ENCODE measurements around the gene RAMP3.

The RAMP3 gene

DNA sequence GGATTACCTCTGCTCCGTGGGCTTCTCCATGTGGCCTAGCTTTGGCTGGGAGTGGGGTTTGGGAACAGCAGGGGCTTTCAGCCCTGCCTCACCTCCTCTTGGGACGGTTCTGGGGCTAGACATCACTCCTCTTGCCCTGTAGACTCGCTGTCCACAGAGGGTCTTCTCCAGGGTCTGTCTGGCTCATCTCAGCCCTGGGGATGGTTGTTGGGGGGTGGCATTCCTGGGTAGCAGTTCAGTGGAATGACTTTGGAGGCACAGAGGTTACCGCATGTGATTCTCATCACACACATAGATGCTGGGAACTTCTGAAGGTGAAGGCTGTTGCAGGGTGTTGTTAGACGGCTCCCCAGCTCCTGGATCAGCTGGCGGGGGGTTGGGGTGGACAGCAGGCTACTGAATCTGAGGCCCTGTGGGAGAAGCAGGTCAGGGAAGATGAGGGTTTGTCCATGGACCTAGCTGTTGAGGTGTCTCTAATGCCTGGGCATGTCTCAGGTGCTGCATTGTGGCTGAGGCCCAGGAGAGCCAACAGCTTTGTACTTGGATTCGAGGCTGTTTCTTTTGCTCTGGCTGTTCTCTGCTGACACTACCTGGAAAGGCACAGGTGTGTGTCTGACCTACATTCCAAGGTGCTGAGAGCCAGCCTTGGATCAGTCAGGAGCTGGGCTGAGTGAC, 23.8 kb downstream of the RAMP3 start:
- no peak for DNase-seq

DNA sequence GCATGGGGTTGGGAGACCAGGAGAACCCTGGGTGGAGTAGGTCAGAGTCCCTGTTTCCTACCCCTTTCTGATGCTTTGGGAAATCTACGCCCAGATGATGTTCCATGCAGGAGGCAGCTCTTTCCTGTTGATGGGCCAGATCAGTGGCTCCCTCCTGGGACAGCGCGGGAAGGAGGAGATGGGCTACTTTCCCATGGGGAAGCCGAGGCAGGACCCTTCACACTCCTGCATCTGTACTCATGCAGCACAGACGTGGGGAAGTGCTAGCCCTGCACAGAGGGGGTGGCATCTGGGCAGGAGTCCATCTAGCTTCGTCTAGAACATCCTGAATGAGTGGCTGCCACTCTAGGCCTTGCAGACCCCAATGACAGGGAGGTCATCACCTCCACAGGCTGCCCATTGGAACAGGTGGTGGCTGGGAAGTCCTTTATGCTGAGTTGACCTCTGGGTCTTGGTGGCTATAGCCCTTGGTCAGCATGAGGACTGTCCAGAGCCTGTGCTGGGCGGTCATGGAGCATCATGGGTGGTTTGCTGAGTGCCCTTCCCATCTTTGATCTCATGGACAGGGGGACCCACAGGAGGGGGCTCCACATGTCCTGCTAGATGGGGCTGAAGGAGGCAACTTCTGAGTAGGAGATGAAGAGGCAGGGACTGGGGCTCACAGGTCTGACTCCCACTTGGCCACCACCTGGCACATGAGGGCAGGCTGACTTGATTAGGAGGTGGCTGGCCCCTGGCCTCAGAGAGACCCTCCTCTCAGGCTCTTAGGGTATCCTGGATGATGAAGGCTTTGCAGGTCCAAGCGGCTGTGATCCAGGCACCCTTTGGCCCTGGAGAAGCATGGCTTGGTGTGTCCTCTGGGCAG, 24.6 kb downstream of the RAMP3 start:
- DNase-seq: no peak

DNA sequence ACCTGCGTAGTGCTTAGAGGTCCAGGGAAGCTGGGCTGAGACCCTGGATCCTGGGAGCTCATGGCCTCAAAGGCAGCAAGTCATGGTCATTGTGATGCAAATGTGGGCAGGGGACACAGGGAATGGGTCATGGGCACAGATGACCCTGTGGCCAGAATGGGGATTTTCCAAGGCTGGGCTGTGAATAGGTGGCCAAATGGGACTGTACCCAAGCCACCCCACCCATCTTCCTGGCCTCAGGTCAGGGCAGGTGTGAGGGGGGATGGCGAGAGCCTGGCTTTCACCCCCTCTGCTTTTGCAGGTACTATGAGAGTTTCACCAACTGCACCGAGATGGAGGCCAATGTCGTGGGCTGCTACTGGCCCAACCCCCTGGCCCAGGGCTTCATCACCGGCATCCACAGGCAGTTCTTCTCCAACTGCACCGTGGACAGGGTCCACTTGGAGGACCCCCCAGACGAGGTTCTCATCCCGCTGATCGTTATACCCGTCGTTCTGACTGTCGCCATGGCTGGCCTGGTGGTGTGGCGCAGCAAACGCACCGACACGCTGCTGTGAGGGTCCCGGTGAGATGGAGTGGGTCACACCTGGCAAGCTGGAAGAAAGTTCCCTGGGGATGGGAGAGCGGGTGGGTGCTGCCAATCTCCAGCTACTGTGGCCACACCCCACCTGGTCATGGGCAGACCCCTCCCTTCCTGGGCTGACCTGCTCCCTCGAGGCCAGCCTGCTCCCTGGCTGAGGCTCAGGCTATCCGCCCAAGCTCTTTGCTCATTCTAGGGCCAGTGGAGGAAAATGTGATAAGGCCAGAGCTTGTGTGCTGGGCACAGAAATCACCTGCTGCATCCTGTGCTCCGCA, 25.5 kb downstream of the RAMP3 start:
- DNase-seq: no peak

DNA sequence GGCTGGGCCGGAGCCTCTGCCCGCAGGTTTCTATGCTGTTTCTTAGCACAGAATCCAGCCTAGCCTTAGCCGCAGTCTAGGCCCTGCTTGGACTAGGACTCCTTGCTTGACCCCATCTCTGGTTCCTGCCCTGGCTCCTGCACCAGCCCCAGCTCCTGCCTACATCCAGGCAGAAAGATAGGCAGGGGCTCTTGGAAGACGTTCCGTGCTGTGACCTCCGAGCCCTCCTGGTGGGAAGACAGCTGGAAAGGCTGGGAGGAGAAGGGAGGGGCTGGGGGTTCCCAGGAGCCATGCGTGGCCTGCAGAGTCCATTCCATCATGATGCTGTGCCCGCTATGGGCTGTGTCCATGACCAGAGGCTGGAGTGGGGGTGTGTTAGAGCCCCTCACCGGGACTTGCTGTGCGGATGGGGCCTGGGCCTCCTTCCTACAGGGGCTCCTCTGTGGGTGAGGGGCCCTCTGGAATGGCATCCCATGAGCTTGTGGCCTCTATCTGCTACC, 26.2 kb downstream of the RAMP3 start:
- no peak for DNase-seq

GRCh38 chr7:45184326-45185027, 26.9 kb downstream of the RAMP3 start:
- no peak for DNase-seq

DNA sequence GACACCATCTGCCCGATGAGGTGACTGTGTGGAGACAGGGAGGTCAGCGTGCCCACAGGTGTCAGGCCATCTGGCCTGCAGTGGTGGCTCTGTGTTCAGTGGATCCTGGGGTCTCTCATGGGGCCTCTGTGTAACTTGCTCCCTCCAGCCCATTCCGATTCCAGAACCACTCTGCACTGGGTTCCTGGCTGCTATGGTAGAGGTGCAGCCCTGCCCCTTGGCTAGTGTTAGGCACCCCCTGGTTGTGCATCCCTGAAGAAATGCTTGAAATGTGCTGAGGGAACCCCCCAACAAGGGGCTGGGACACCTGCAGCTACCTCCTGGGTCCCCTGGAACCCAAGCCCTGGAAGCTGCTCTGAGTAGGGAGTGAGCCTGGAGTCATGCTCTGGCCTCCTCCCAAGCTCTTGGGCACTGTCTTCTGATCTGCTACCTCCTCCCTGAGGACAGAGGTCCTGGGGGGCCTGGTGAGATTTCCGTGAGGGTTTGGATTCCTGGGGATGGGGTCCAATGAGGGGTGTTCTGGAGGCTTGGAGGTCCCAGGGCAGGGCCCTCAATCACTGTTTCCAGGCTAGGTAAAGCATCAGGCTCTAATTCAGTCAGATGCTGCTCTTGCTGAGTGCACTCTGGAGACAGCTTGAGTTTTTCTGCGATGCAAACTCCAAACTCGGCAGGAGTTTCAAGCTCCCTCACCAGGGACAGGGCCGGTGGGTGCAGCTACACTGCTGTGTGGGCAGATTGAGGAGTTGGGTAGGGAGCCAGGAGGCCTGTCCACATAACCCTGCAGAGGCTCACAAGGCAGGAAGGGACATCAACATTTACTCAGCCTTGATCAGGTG, 27.7 kb downstream of the RAMP3 start:
- DNase-seq: no peak

GRCh38 chr7:45185864-45186250, 28.3 kb downstream of the RAMP3 start:
- no peak for DNase-seq

- DNase-seq: no peak
Observed at GRCh38 chr7:45186261-45186813, 28.7 kb downstream of the RAMP3 start.

DNA sequence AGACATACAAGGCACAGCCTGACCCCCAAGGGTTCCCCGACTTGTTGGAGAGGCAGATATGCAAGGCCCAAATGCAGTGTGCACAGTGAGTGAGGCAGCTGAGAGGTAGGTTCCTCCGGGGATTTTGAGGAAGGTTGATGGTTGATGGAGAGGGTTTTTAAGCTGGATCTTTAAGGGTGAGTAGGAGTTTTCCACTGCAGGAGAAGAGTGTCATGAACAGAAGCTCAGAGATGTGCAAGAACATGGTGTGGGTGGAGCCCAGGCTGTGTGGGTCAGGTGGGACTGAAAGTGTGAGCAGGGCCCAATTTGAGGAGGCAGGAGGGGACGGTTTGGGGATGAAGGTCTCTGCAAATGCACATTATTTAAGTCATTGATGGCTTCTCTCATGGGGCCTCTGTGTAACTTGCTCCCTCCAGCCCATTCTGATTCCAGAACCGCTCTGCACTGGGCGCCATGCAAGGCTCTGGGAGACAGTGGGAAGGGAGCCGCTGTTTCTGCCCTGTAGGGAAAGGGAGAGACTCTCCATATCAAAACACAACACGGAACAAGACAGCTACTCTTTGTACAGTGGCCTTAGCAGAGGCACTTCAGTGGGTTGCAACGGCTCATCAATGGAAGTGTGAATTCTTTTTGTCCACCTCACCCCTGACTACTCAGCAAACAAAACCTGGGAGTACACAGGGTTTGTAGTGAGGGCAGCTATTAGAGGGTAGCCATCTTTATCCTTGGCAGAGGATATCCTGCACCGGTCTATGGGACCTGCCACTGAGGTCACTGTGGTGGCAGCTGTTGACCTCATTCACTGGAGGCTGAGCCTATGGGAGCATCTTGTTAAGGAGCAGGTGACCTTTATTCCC, 29.7 kb downstream of the RAMP3 start:
- no peak for DNase-seq

- DNase-seq: no peak
Observed at GRCh38 chr7:45187946-45188411, 30.4 kb downstream of the RAMP3 start.

DNA sequence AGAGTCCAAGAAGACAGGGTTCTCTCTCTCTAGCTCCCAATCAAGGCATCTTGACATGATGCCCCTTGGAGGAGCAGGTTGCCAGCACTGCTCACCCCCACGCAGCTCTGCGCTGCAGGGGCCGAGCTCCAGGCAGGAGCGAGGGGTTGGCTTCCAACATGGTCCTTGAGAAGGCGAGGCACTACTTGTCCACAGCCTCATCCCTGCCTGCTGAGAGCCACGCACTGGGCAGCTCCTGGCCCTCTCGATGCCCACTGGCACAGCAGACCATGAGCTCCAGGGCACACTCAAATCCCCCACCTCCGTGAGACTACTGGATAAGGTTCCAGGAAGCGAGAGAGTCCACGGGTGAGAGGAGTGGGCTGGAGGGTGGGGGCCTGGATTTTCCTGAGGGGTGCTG, 31.1 kb downstream of the RAMP3 start:
- no peak for DNase-seq

- no peak for DNase-seq
Observed at GRCh38 chr7:45189151-45189970, 31.8 kb downstream of the RAMP3 start.

GRCh38 chr7:45190406-45191165, 33.0 kb downstream of the RAMP3 start:
- DNase-seq: no peak

GRCh38 chr7:45191396-45191795, 33.8 kb downstream of the RAMP3 start:
- no peak for DNase-seq

- DNase-seq: no peak
Observed at GRCh38 chr7:45192621-45193041, 35.0 kb downstream of the RAMP3 start.

GRCh38 chr7:45193828-45194227, 36.2 kb downstream of the RAMP3 start:
- no peak for DNase-seq

- no peak for DNase-seq
Observed at GRCh38 chr7:45196374-45196773, 38.8 kb downstream of the RAMP3 start.

DNA sequence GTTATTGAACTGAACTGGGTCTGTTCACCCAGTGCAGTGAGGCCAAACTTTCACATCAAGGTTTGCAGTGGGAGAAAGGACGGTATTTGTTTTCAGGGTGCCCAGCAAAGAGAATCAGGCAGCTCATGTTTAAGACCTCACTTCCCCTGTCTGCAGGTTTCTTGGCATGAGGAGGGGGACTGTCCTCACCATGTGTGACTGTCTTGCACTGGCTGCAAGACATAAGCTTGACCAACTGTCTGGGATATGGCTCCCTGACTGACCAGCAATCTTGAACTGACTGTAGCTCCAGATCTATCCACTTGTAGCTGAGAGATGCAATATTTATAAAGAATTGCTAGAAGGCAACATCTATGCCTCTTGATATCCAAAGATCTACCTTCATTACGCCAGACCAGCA, 39.9 kb downstream of the RAMP3 start:
- DNase-seq: no peak

All from activated T-cell treated with anti-CD3 and anti-CD28 coated beads for 4 hours (primary cell).